GM18502 (cell line): Measurements from ENCODE around the gene NWD2.
"Not testable (repeated sequence)": the region's sequence is repeated elsewhere in the genome, so short reads cannot be mapped to it uniquely, and the experiment has no call there.

ENCODE experiments used
- ATAC-seq: cut with Tn5 transposase; IDR thresholded peaks from one replicate; pipeline ENCODE4 v1.9.1; 2021; ENCODE audit warnings: mild to moderate bottlenecking; ENCODE audit not compliant: unreplicated experiment, poor library complexity

Gene NWD2, protein sequence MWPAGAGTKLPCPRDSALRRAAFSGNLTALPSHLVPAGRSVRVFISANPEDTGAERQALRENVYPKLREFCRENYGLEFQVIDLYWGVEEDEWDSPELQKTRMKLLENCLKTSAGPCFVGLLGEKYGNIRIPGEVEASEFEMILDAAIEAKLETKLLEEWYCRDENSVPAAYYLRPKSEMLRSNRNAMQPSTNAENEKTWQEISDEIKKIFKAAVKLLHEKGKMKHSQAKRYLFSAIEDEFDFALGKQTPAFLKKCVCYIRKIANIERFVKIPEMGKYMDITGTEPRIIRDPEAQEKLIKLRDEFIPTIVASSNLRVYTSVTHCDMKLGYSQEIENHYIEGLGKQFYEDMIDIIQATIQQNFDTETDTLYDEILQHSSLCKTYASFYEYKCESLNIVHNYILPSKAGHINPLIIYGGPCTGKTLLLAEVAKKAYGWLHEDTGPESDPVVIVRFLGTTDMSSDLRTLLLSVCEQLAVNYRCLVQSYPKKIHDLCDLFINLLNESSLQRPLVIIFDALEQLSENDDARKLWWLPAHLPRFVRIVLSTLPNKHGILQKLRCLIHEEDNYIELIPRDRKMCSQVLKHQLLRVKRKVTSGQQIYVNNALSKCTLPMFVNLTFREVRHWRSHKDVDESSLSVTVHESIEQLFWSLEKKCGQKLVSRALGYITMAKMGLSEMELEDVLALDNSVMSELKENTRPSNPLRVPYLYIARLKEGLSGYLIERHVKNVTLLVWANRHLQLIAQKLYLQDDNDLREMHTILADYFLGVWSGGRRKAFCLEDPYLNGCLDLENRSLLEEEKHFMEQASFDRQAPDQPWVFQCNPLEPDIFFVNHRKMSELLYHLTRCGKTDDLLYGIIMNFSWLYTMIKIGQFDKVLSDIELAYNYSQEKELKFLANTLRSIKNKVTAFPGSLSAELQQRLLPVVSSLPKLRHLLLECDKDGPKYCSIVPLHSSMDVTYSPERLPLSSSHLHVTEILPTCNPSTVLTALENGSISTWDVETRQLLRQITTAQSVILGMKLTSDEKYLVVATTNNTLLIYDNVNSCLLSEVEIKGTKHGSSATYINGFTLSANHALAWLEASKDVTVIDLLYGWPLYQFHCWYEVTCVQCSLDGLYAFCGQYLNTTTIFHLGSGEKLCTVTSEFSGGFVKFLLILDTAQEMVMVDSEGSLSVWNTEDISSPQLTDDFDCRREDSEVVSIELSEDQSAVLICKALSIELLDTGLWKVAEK (N-terminal part only)

DNA sequence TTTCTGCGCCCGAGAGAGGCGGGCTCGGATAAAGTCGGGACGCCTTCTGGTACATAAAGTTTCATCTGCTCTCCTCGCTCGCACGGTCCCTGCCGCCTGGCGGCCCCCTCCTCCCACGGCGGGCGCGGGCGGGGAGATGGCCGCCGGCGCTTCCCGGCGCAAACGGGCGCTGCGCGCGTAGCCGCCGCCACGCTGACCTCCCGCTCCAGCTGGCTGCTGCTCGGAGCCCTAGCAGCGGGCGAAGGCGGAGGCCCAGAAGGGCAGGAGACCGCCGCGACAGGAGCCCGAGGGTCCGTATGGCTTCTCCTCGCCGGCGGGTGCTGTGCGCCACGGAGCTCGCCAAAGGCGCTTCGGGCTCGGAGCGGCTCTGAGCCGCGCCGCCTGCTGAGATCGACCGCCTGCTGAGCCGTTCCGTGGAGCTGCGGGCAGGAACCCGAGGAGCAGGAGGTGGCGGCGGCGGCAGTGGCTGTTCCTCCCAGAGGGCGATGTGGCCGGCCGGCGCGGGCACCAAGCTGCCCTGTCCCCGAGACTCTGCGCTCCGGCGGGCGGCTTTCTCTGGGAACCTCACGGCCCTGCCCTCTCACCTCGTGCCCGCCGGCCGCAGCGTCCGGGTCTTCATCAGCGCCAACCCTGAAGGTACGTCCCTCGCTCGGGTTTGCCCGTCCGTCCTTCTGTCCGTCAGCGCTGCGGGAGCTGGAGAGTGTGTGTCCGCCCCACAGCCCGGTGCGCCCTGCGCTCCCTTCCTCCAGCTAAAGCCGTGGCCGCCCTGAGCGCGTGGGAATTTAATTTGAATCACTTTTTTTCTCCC, at the start of gene NWD2:
Gene NWD2 (plus strand): TSS at position 161 of the 808 bp plus-strand sequence. CDS start 325 bp downstream, at position 486.
- ATAC-seq = no peak

DNA sequence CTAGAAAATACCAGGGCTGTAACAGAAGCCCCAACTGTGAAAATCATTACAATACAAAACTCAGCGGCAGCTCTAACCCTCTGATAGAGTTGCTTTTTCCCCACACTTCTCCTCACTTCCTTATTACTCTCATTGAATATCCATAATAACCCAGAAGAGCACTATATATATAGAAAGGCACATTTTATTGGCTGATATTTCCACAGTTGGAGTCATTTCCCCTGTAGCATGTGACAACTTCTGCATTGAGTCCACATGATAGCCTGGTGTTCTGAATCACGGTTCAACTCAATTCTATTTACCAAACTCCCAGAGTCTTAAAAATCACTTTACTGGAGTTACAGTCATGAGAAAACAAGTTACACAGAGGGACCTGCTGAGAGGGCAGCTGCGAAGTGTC, 46.6 kb upstream of the NWD2 start:
- ATAC-seq = no peak

DNA sequence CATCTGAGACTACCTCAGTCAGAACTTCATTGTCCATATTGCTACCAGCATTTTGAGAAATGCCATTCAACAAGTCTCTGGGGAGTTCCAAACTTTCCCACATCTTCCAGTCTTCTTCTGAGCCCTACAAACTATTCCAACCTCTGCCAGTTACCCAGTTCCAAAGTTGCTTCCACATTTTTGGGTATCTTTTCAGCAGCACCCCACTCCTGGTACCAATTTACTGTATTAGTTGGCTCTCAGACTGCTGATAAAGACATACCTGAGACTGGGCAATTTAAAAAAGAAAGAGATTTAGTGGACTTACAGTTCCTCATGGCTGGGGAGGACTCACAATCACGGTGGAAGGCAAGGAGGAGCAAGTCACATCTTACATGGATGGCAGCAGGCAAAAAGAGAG, 39.8 kb upstream of the NWD2 start:
- ATAC-seq = not testable (repeated sequence)

DNA sequence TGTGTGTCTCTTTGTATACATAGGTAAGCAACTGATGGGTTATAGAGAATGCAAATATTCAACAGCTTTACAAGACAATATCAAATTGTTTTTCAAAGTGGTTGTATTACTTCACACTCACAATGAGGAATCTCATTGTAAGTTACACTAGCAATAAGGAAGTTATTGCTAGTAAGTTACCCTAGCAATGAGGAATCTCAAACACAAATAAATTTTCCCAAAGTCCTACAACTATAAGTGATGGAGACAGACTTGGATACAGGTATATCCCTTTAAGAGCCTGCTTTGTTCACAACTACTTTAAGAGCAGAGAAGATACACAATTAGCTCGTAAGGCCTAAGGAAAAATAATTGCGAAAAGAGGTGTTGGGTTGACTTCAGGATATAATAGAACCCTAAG, 28.3 kb upstream of the NWD2 start:
- ATAC-seq = no peak

DNA sequence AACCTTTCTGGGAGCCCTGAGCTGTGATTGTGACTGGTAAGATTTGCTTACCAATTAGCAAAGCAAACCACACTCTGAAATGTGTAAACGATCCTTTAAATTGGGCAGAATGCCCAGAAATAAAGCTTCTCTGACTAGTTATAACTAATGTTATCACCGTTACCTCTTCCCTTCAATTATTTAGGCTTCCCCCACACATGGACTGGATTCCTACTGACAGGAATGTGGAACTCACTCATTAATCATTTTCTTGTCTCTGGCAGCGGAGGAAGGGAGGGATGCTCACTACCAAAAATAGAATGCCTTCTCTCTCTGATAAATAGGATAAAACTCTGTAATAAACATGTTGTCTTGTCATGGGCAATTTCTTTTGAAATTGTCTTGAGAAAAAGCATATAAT, 25.3 kb upstream of the NWD2 start:
- no peak for ATAC-seq

DNA sequence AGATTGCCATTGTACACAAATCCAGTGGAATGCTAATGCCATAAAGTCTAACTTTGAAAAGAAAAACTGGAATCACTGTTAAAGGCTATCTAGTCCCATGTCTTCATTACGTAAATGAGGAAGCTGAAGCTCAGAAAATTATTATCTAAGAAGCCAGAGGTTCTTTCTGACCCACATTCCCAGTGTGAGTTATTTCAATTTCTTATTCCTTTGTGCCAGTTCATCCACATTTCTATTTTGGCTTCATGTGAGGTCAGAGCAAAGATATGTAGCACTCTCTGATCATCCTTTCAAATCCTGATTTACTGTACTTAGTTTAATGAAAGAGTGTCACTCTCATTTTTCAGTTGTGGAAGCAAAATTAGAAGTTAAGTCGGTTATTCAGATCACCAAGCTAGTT, 24.6 kb upstream of the NWD2 start:
- no peak for ATAC-seq

DNA sequence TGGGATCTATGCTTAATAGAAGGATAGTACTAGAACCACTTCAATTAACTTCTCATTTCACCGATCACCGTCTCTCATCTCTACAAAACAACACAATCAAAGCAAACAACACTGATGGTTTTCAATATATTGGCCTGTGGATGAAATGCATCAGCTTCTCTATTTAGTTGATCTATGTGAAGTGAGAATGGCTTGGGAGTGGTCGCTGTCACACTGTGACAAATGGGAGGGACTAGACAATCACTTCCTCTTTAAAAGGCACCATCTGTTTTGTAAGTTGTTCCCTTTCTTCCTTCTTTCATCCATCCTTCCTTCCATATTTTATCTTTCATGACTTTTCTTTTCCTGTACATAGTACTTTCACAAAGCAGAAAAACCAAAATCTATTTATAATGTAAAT, 23.9 kb upstream of the NWD2 start:
- no peak for ATAC-seq

DNA sequence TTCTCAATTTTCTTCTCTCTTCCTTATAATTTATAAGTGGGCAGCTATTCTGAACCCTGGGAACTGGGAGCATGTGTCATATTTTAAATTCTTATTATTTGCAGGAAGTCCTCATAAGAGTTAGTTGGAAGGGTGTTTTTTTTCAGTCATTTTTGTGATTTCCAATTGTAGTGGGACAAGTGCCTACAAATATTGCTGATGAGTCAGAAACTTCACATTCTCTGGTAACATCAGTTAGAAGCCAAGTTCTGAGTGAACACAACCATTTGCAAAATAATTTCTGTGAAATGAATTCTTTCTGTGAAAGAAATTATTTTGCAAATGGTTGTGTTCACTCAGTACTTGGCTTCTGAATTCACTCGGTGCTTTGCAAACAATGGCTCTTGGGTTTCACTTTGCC, 20.8 kb upstream of the NWD2 start:
- ATAC-seq = no peak

DNA sequence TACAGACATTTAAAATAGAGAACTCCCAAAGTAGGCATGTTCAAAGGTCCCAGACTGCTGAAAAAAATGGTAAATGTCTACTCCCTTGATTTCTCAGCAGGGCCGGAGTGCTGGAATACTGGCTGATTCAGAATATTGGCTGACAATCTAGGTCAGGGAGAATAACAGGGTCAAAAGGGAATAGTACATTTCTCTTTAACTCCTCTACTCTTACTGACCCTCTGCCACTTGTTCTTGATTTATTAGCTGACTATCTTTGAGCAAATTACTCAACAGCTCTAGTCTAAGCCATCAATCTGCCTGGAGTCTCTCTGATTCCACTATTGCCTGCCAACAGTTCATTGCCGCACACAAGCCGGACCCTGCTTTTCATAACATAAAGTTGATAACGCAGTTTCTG, 19.7 kb upstream of the NWD2 start:
- no peak for ATAC-seq

DNA sequence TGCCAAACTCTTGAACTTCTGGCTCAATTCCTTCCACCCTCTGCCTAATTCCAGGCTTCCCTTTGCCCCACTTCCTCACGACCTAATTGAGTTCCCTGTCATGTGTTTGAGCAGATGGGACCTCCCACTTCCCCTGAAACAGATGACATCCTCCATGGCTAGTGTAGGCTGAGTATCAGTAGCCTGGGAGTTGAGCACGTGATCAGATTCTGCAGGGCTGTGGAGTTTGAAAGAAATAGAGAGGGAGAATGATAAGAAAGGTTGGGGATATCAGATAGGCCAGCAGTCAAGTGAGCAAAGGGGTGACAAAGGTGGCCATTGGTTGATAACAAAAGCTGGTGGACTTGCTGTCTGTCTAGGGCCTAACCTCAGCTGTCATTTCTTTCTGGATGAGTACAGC, 18.8 kb upstream of the NWD2 start:
- no peak for ATAC-seq

DNA sequence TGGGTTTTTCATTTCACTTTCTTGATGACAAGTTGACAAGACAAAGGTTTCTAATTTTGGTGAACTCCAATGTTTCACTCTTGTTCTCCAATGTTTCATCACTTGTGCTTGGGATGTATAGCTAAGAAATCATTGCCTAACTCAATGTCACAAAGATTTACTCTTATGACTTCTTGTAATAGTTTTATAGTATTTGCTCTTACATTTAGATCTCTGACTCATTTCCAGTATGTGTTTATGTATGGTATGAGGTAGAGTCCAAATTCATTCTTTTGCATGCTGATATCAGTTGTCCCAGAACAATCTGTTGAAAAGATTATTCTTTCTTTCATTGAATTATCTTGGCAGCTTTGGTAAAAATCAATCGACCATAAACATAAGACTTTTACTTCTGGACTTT, 12.2 kb upstream of the NWD2 start:
- ATAC-seq = no peak

DNA sequence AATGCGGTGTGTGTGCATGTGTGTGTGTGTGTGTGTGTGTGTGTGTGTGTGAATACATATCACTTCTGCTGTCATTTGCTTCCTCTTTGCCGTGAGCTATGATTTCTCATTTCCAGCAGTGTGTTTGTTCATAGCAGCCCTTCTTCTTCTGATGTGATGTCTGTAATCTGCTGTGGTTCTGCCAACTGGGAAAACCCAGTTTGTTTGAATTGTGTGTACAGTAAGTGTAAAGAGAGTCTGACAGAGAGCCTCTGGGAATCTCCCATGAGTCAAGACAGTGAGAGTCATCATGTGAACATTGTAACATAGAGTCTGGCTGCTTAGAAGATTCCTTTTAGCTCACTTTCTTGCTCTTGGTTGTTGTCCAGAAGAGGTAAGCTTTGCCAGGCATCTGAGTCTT, 8.4 kb upstream of the NWD2 start:
- ATAC-seq = peak; percentile 60

DNA sequence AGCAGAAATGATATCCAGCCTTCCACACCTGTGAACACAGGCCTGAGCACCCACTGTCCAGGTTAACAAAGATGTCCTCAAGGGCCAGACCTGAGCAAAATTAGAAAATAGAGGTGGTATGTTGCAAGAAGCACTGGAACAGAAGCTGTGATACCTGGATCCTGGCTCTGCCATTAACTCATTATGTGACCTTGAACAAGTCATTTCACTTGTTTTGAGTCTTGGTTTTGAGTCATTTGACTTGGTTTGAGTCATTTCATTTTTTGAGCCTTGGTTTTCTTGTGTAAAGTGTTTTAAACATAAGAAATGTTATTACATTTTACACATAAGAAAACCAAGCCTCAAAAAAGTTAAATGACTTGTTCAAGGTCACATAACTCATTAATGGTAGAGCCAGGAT, 2.9 kb upstream of the NWD2 start:
- peak; percentile 52 for ATAC-seq

DNA sequence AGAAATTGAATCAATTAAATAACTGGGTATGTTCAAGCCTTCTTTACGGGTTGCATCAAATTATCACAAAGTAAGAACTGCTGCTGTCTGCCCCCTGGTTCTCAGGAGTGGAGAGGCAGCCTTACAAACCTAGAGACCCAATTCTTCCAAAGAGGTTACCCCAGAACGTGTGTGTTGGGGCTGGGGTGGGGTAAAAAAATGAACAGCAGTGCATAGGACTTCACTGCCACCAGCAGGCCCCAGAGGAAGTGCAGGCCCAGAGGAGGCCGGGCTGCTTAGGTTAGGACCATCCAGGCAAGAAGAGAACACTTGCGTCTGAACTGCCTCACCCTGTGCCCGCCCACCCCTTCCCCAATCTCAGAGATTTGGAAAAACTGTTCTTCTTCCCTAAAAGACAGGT, 1.5 kb upstream of the NWD2 start:
- no peak for ATAC-seq

DNA sequence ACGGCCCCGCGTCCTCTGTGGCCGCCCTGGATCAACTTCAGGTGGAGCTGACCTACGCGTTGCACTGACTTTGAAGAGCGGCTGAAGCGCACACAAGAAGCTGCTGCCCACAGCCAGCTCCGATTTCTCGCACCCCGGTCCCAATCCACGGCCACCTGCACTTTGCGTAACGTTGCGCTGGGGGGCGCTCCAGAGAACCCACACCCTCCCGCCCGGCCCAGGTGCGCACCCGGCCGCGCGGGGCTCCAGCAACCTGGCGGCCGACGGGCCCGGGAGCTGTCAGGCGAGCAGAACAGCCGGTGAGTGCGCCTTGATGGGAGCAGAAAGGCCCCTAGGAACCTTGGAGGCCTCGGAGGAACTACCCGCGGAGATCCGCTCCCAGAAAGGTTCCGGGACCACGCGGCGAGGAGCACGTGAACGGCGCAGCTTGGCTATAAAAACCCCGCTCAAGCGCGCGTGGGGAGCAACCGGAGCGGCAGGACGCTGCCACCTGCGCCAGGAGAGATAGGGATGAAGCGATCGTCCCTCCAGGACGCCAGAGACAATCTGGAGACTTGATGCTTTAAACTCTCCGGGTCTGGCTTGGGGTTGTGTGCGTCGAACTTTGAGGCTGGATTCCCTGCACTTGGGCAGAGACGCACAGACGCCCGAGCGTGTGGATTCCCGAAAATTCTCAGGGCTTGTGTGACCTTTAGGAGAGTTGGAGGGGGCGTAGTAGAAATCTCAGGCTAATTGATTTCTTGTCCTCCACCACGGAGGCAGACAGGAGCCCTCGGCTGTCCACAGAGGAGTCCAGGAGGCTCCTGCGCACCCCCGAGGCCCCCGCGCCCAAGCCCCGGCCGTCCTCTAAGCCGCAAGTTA, 591 bp upstream of the NWD2 start:
- no peak for ATAC-seq

DNA sequence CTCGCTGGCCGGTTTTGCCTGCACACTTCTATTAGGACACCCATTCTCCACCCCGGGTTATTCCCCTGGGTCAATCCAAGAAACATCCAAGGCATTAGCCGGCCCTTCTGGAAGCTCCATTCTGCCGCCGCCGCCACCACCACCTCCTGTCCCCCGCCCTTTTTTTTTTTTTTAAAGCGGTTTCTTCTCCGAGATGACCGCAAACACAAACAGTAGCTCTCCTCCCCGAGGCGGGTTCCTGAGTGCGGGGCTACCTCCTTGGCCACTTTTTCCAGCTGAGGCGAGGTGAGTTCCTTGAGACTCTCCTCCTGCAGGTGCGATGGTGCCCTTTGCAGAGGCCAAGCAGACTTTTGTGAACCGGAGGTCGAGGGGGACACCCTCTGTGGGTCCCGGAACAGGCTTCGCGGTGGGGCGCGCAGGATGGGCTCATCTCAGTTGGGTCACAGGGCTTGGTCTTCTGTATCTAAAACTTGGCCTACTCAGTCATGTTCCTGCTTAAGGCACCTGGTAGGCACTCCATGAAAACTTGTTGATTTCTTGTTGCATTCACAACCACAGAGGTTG, 930 bp downstream of the NWD2 start:
- ATAC-seq = no peak

DNA sequence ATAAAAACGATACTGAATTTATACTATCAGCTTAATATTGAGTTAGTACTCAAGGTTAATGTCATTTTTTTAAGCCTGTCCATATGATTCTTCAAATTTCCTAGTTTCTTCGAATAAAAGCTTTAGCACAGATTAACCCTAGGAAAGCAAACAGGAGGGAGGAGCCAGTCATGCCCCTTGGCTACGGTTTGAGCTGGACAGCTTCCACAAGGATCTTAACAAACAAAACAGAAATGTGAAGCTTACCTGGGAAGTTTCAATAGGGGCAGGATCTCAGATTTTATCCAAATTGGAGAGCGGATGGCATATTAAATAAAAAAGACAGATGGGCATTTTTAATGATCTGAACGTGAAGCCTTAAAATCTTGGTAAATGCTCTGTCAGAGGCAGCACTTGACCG, 2.3 kb downstream of the NWD2 start:
- no peak for ATAC-seq

DNA sequence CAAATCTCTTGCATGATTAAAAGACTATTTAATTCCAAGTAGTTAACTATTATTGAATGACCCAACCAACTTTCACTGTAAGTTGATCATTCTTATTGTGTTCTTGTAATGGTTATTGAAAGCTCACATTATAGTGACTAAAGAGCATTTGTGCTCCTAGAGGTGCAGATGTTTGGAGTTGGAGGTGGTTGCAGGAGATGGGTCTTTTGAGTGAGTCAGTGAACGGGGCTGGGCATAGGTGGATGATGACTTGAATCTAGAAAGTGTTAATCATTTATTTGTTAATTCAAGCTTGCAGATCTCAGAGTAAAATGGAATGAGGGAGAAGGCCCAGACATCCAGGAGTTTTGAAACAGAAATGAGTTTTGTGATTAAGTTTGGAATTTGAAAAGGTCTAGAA, 13.7 kb downstream of the NWD2 start:
- ATAC-seq = no peak

DNA sequence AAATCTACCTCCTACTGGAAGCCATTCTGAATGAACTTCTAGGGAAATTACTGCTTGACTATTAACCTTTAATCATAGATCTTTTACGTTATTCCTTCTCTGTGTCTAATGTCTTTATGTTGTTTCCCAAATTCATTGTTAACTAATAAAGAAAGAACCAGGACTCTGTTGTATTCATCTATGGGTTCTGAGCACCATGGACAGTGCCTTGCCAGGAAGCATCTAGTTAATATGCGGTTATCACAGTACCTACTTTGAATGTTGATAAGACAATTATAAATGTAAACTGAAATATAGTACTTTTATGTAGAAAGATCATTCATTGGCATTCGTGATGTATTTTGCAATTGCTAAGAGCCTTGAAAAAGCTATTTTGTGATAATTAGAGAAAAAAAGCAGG, 23.8 kb downstream of the NWD2 start:
- no peak for ATAC-seq
